Fibroblast of lung (primary cell): Measurements from ENCODE around the gene PSMB11.

ENCODE experiments used
- CTCF ChIP-seq, 2 donors: IDR thresholded peaks in 1 of 2; conservative IDR thresholded peaks in 1 of 2; 1 replicate in 1 of 2; 2 replicates in 1 of 2; pipeline ENCODE4 v1.5.1; 2011 to 2012; ENCODE audit warnings: low read length in 2 of 2, control low read depth in 1 of 2, inconsistent platforms in 1 of 2, low read depth in 1 of 2, mild to moderate bottlenecking in 1 of 2
- EZH2 ChIP-seq: IDR thresholded peaks from 2 replicates; pipeline ENCODE4 v1.5.1; 2012; ENCODE audit warnings: low read length, control low read depth, mild to moderate bottlenecking; ENCODE audit errors: missing control alignments

DNA sequence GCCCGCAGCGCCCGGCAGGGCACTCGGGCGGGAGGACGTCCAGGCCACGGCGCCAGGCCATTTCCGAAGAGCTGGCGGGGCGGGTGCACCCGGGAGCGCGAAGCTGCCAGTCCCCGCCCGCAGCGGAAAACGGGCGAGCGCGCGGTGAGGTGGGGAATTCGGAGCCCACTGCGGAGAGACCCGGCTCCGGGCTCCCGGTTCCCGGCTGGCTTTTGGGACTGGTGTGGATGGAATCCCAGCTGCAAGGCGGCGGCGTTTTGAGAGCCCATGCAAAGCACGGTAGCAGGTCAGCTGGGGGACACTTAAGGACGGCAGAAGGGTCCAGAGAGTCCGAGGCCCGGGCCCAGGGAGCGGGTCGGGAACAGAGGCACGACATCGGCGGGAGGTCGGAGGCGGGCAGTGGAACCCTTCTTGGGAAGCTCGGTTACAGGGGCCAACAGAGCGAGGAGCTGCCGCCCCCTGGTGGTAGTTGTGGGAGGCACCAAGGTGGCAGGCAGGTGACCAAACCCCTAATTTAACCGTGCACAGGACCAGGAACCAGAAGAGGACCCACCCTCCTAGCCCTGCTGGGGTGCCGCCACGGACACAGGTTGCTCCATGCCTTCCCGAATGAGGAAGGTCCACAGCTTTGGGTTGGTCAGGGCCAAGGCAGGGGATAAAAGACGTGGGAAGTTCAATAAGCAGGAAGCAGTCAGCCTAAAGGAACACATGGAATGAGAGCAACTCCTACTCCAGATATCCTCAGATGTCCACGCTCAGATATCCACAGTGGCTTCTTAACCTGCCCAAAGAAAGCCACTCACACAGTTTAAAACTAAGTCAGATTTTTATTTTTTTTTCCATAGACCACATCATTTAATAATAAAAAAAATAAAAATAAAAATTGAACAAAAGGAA lies 16.0 kb downstream of the PSMB11 start:
- TF ChIP-seq CTCF (conservative IDR thresholded peaks at IDR 0.05 in 1 of 2, IDR thresholded peaks at IDR 0.05 in 1 of 2; ENCODE audit: low read depth in 1 of 2, low read length in 2 of 2) (peak; percentile 90 to 92), EZH2 (no peak)
